Ammon's horn (tissue), 1 donor: ENCODE data around the gene L2HGDH.

Experiments used
- DNase-seq: peaks from one replicate; pipeline ENCODE4 v3.0.0-alpha.2; 2016; ENCODE audit warnings: low spot score

L2HGDH gene

DNA sequence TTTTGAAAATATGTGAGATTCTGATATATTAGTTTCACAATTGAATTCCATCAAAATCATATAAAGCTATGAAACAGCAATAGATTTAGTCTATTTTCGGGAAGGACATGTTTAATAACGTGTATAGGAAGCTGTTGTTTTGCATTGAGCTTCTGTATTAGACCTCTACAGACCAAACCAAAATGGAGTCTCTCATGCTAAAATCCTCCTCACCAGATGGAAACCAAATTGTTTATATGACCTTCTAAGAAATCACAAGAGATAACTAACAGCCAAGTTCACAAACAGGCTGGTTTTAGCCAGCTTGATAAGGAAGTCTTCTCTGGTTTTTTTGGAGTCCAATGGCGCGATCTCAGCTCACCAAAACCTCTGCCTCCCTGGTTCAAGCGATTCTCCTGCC, 23.9 kb downstream of the L2HGDH start:
- no peak for DNase-seq

DNA sequence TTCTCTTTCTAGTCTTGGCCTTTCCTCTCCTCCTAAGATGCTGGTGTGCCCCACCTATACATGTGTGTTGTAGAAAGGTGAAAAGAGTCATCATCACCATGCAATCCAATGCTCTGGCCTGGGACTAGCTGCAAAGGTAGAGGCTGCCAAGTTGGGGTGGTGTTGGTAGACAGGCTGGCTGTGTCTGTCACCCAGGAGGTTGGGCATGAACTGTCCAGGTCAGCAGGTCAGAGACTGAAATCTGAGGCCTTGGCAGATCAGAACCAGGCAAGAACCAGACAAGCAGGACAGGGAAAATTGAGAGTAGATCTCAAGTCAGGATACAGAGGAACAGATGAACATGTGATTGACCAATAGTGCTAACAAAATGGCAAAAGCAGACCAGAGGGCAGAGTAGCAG, 26.2 kb downstream of the L2HGDH start:
- DNase-seq, result no peak

DNA sequence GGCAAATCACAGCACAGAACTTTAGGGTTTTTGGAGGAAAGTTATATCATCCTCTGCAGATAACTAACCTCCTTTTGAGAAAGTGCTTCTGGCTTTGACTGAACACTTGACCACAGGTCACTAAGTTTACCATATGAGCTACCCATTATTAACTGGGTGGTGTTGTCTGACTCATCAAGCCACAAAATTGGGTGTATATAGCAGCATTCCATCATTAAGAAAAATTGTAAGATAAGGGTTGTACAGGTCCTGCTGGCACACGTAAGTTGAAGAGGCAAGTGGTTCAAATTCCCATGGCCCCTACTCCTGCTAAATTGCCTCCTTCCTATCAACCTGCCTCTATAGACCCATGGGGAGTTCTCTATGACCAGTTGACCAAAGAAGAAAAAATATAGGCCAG, 39.5 kb downstream of the L2HGDH start:
- no peak for DNase-seq

DNA sequence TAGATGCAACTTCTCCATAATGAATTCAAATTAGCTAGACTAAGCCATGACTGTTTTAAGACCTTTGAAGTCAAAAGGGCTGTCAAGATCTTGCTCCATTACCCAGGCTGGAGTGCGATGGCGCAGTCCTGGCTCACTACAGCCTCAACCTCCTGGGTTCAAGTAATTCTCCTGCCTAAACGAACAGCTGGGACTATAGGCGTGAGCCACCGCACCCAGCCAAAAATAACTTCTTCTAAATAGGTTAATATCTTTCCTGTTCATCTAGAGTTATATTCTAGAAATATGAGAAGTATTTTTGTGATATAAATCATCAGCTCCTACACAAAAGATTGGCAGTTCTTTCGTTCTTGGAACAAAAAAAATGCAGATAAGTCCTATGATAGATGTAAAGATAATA, 41.1 kb downstream of the L2HGDH start:
- no peak for DNase-seq

DNA sequence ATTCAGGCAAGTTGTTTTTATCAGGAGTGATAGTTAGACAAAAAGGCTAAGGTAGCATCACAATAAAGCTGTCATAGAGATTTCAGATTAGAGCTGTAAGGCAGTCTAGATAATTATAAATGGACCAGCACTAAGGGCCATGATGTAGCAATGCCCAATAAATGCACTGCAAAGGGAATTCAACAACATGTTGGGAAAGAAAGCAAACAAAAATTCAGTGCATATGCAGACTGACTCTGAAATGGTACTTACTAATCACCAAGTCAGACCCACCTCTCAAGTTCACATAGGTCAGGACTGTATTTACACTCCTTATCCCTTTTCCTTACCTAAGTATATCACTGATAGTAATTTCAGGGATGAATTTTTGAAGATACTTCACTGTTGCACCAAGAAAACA, 47.0 kb downstream of the L2HGDH start:
- no peak for DNase-seq

DNA sequence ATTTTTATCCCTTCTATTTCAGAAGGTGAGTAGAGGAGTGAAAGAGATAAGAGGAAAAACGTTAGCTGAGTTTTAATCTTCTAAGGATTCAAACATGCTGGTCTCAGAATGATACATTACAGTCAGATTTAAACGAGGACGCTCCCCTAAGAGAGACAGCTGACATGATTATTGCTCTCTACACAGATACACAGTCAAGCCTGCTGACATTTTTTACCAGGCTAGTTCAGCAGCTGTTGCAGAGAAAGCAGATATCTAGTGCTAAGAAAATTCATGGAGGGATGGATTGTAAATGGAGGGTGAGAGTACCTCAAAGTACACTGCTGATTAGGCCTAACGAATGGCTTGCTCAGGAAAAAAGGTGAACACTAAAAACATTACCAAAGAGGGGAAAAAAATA, 48.7 kb downstream of the L2HGDH start:
- DNase-seq, result no peak

DNA sequence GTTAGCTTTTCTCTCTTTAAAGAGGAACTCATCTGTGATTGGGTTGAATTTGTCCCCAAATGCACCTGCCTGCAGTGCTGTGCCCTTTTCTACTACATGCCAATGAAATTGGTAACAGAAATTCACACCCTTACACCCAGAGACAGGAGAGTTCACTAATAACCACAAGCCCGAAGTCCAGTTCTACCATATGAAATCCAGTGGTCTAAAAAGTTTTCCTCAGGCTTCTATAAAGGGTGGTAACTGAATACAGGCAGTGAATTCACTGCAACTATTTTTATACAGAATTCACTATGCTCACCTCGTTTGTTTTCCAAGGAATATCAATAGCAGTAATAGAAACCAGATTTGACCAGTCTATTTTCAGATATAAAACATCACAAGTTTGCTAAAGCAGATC, 49.2 kb downstream of the L2HGDH start:
- no peak for DNase-seq

DNA sequence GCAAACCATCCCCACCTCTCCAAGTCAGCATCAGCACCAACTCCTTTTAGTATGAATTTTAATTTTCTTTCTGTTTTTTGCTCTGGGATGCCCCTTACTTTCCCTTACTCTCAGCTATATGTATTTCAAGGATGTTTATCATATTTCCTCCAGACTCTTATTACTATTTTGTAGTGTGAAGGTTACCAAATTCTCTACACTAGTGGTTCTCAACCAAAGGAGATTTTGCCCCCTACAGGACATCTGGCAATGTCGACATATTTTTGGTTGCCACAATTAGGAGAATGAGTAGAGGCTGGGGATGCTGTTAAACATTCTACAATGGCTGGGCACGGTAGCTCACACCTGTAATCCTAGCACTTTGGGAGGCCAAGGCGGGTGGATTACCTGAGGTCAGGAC, 51.5 kb downstream of the L2HGDH start:
- DNase-seq, result no peak

DNA sequence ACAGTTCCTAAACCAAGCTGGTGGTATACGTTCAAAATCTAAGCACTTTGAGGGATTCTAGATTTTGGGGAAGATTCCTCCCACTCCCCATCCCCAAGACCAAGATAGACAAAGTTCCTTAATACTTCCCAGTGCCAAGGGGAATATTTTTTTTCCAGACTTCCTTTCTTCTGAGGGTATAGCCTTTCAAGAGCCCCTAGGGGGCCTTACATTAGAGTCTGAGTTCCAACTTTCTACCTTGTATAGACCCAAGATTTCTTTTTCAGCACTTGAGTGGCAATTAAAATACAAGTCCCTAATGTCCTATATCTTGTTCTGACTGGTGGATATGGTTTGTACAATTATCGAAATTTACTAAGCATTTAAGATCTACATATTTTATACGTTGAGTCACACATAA, 52.0 kb downstream of the L2HGDH start:
- DNase-seq, result no peak

DNA sequence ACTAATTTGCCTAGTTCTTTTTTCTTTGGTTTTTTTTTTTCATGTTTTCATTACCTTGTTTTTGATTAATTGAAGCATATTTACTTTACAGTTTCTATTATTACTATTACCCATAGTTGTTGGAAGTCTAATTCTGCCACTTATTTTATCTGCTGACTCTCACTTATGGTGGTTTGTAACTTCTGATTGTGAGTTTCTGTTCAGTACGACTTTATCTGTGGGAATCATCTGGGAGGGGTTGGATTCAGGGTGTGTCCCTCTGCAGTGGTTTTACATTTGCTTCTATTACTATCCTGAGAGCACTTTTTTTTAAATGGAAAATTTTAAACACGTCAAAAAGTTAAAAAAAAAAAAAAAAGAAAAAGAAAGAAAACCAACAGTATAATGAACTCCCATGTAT, 54.3 kb downstream of the L2HGDH start:
- DNase-seq, result no peak

DNA sequence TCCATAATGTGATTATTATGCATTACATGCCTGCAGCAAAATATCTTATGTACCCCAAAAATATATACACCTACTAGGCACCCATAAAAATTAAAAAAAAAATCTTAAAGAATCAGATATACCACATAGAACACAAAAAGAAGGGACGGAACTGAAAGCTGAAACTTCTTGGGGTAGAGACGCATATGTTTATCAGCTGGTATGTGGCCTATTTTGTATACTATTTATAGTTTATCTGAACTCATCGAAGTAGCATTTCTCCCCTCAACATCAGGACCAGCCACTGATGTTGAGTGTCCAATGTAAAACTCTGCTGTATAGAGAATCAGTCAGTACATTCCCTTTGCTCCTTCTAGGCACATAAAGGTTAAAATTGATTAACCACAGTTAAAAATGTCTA, 57.8 kb downstream of the L2HGDH start:
- DNase-seq, result no peak

DNA sequence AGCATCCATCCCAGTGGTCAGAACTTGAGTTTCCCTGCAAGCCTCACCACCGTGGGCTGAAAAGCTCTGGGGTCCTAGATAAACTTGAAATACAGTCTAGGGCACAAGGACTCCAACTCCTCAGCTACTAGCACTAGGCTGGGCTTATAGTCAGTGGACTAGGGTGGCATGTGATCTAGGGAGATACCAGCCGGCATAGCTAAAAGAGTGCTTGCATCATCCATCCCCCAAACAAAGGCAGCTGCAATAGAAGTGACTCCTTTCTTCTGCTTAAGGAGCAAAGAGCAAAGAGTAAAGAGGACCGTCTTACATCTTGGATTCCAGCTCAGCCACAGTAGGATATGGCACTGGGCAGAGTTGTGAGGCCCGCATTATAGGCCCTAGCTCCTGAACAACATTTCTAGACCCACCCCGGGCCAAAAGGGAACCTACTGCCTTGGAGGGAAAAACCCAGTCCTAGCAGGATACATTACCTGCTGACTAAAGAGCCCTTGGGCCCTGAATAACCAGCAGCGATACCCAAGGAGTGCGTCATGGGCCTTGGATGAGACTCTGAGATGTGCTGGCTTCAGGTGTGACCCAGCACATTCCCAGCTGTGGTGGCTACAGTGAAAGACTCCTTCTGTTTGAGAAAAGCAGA, 62.8 kb downstream of the L2HGDH start:
- DNase-seq, result no peak

DNA sequence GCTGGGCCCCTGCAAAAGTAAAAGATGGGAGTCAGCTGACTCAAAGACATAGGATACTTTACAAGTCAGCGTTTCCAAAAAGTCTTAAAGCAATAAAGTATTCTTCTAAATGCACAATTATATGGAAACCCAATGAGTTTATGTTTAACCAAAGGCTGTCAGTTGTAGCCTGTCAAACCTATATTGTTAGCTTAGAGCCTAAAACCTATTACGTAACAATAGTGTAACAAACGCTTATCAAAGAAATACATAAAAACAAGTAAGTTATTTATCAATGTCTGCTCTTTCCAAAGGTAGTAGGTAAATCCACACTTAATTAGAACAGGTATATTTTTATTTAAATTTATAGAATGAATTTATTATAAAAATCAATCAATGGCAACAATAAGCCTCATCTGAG, 64.8 kb downstream of the L2HGDH start:
- no peak for DNase-seq

DNA sequence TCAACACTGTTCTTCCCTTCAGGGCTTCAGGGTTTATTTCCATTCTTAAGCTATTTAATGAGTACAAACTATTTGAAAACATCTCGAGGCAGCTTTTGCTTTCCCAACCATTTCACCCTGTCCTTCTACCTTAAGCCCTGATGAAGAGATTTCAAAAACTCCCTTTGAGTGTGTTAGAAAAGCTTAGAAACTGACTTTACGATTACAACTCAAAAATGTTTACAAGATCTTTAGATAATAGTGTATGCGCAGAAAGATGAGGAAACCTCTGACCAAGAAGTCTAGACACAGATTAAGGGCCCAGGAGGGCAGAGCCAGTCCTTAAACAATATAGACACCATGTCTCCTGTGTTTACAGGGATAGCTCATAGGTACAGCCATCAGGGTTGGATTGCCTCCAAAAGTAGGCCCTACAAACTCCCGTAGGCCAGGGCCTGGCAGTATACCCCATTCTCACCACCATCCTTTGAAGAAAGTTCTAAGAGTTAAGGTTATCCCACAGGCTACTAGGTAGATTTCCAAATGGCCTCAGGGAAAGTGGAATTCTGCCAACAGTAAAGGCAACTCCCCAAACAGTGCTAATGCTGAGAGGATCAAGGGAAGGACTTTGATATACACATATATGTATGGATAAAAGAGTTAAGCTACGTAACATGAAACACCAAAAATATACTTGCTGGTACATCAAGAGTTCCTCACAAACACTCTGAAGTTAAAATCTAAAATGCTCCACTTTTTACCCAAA, 69.3 kb downstream of the L2HGDH start:
- no peak for DNase-seq

DNA sequence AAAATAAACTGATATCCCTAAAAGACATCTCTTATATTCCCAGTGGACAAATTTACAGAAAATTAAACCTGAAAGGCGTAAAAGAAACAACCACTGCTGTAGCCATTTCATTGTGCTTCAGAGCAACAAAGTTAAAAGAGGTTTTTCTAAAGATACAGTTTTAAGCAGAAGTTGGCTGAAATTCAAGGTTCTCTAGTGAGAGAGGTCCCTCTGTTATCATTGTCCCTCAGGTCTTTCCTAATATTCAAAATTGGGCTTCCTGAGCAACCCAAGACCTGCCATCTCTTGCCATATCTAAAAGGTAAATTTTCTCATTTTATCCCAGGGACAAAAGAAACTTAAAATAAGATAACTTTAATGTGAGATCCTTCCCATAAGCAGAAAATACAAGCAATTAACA, 69.9 kb downstream of the L2HGDH start:
- no peak for DNase-seq

DNA sequence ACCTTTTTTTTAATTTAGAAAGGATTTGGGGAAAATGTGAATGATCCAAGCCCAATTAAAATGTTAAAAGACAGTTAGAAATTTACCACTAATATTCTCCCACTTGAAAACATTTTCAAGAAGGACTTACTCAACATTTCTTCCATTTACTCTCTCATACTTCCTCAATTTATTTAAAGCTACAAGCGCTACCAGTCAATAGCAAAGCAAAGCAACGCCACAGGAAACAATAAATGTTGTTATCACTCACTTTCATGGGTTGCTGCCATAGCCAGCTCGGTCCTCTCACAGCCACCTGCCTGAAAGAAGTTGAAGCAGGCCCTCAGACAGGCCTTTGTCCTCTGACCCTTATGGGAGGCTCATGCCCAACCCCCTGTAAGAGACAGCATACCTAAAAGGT, 74.6 kb downstream of the L2HGDH start:
- DNase-seq, result no peak

DNA sequence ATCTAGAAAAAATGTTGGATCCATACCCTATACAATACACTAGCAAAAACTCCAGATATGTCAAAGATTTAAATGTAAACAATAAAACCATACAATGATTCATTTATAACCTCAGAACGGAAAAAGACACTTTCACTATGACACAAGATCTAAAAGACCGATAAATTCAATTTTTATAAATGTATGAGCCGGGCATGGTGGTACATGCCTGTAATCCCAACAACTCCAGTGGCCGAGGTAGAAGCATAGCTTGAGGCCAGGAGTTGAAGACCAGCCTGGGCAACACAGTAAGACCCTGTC, 78.1 kb downstream of the L2HGDH start:
- no peak for DNase-seq

DNA sequence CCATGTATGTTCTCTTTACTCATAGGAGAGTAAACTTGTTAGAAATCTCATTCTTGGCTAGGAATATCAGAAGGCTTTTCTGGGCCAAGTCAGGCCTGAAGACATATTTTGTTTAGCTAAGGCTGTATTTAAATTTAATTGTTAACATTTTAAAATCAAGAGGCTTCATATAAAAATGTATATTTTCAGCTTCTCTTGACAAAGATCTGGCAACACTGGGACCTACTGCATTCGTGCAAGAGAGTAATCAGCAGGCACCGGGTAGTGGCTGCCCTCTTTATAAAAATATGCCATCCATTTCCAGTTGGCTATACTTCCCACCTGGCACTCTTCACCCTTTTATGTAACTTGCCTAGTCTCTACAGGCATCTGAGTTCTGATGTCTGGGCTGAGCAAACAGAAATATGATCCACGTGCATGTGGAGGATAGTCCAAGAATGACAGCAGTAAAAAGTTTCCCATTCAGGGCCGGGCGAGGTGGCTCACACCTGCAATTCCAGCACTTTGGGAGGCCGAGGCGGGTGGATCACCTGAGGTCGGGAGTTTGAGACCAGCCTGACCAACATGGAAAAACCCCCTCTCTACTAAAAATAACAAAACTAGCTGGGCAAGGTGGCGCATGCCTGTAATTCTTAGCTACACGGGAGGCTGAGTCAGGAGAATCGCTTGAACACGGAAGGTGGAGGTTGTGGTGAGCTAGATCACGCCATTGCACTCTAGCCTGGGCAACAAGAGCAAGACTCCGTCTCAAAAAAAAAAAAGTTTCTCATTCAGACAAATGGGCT, 78.7 kb downstream of the L2HGDH start:
- DNase-seq, result no peak

DNA sequence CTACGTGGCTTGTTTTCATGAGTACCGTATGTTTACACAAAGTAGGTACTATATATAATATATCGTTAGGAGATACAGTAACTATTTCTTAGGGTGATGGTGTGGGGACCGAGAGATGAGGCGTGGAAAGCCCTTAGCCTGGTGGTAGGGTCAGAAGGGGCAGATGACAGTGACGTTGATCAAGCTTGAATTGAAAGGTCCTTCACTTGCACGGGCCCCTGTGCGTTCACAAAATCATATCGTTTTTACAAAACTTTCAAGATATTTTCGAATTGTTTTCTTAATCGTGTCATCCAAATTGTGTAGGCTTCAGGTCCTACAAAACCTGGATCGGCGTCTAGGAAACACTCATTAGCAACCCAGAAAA, 79.8 kb downstream of the L2HGDH start:
- DNase-seq, result no peak

DNA sequence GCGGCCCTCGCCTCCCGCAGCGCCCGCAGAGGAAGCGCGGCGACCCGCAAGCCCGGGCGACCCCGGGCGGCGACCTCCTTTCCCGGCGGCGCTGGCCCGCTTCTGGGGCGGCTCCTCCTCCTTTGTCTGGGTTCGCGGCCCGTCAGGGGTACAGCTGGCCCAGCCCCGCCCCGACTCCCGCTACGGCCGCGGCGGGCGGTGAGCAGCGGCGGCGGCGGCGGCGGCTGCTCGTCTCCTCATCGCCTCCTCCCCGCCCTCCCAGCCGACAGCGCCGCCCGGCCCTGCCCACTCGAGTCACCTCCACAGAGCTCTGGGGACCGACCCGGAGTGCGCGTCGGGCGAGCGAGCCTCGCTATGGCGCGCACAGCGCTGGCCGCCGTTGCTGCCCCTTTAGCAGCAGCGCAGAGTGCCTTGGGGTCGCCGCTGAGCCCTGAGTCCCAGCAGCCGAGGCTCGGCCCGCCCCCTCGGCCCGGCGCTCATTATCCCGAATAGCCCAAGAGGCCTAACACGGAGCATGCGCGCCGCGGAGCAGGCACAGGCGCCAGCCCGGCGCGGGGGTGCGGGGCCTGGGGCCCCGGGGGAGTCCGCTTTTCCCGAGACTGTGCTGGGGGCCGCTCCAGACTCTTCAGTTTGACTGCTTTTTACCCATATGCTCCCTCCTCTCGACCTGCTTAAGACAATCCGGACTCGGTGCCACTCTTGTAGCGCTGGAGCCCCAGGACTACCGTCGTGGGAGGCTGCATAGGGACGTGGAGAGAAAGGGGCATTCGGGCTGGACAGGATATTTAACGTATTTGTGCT, 80.4 kb downstream of the L2HGDH start, which contains the start of gene SOS2:
TSS of gene SOS2 (minus strand) at position 104 of the 801 bp plus-strand sequence. CDS start 295 bp downstream, outside the sequence.
- peak; percentile 91 for DNase-seq

DNA sequence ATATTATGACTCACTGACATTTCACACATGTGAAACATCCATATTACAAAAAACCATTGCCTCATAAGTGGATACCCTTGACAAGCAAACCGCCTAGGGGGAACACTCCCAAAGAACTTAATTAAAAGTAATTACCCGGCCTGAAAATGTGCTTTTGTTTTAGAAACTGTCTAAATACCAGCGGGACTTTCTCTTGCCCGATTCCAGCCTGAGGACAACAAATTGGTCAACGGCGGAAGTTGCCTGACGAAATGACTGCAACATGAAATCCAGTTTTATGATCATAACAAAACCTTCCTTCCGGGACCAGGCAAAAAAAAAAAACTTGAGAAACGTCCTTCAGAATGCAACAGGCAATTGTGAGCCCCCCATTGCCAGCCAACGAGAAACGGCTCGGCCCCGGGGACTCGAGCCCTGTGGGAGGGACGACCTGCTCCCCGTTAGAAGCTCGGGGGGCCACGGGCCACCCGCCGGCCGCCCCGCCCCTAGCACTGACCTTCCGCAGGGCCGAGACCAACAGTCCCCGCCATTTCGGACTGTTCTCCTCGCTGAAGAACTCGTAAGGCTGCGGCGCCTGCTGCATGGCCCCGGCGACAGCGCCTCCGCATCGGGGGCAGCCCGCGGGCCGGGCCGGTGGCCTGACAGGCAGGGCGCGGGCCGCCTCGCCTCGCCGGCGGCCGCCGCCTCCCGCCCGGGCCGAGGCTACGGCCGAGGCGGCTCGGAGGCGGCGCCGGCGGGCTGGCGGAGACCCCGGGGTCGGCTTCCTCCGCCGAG, 81.1 kb downstream of the L2HGDH start:
- DNase-seq, result peak; percentile 50

DNA sequence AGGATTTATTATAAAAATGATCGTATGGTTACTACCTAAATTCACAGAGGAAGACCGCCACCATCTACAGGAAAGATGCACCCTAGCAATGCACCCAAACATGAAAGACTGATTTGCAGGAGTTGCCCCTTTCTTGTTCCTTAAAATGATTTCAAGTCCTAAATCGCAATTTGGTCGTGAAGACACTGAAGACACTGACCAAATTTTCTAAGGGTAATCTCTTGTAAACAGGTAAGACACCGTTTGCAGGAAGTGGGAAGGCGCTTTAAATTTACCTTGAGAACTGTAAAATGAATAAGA, 81.7 kb downstream of the L2HGDH start:
- DNase-seq, result peak; percentile 23
